Neuron (in vitro differentiated cells): ENCODE results near the gene ATXN7L3.
A peak's percentile ranks its signal among the peaks of the same experiment; 100 is the strongest.

Experiments used
- H2AFZ ChIP-seq: one replicate; pipeline ENCODE4 v1.6.1; 2013; ENCODE audit warnings: low read depth, mild to moderate bottlenecking, inconsistent platforms, low read length, moderate library complexity
- H3K27me3 ChIP-seq: one replicate; pipeline ENCODE4 v1.6.1; 2013; ENCODE audit warnings: low read length; ENCODE audit not compliant: insufficient read depth
- H3K36me3 ChIP-seq: one replicate; pipeline ENCODE4 v1.6.1; 2013; ENCODE audit warnings: low read length; ENCODE audit not compliant: insufficient read depth
- H3K4me1 ChIP-seq: one replicate; pipeline ENCODE4 v1.6.1; 2013; ENCODE audit warnings: low read length; ENCODE audit not compliant: insufficient read depth
- H3K4me3 ChIP-seq: 2 replicates; pipeline ENCODE4 v1.5.1; 2013; ENCODE audit warnings: mild to moderate bottlenecking, low read length, moderate library complexity
- H3K9me3 ChIP-seq: one replicate; pipeline ENCODE4 v1.6.1; 2013; ENCODE audit warnings: low read length

Gene ATXN7L3

DNA sequence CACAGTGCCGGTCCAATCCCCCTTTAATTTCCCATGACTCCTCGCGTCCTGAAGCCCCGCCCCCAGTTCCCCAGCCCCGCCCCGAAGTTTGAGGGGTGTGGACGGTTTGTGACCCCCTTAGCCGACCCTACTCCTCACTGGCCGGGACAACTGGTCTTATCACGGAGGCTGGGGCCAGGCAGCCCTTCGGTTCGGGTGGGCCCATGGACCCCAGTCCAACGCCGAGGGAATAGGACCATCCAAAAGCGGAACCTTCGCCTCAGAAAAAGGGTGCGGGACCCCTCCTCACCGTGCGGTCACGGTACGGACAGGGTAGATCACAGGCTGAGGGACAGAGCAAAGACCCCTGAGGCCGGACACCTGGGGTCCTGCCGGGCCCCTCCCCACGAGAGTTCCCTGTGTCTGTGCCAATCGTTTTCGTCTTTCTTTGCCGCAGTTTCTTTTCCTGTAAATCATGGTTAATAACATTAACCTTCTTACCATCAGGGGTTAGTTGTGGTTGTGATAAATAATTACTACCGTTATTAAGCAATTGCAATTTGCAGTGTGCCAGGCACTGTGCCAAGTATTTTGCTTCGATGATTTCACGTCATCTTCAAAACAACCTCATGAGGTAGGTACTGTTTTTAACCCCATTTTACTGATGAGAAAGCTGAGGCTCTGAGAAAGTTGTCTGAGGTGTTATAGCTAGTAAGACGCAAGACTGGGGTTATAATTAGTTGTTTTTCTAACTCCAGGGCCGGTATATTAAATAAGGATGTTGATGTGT lies 12.4 kb downstream of the ATXN7L3 start:
- no peaks in the 10 kb centered on the region for H3K27me3 ChIP-seq
- peaks cover 20% of the 10 kb centered on the region for H3K4me1 ChIP-seq
- H2AFZ ChIP-seq = peak overlapping the region; percentile 76
- peak overlapping the region; percentile 72 for H3K4me3 ChIP-seq
- H3K9me3 ChIP-seq = no peaks in the 10 kb centered on the region
- peaks cover 25% of the 10 kb centered on the region for H3K36me3 ChIP-seq

DNA sequence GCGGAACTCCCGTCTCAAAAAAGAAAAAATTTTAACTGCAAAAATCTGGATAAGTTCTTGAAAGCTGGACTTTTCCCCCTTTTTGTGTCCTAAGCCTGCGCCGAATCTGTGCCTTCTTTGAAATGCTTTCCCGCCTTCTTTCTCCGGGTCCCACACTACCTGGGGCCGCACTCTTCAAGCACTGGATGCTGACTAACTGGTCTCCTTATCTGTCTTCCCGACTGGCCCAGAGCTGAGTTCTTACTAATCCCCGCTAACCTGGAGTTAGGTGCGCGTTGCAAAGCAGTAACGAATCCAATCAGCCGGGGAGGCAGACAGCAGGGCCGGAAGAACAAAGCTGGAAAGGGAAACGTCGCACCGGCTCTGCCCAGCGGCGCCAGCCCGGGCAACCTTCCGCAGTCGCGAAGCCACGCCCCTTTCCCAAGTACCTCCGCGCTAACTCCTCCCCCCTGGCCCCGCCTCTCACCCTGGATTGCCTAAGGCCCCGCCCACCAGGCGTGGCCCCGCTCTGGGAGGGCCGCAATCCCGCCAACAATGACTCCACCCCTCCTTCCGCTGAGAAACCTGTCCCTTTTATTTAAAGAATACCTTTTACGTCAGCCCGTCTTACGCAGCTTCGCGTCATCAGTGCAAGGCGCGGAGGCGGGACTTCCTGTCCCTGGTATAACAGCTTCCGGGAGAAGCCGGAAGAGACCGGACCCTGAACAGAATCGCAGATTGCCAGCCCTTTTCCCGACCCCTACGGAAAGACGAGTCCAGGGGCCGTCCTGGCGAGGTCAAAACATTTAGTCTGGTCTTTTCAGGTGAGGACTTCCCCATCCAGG lies 13.2 kb downstream of the ATXN7L3 start, which contains the start of gene TMUB2:
Gene TMUB2 (plus strand): TSS at position 666 of the 824 bp plus-strand sequence. CDS start 737 bp downstream, outside the sequence.
- peaks cover 3% of the 10 kb centered on the region for H3K9me3 ChIP-seq
- H3K36me3 ChIP-seq = peaks cover 33% of the 10 kb centered on the region
- peak within 1 kb of the TSS; percentile 76 for H2AFZ ChIP-seq
- H3K4me3 ChIP-seq = peak within 1 kb of the TSS; percentile 72
- peaks cover 20% of the 10 kb centered on the region for H3K4me1 ChIP-seq
- no peaks in the 10 kb centered on the region for H3K27me3 ChIP-seq

DNA sequence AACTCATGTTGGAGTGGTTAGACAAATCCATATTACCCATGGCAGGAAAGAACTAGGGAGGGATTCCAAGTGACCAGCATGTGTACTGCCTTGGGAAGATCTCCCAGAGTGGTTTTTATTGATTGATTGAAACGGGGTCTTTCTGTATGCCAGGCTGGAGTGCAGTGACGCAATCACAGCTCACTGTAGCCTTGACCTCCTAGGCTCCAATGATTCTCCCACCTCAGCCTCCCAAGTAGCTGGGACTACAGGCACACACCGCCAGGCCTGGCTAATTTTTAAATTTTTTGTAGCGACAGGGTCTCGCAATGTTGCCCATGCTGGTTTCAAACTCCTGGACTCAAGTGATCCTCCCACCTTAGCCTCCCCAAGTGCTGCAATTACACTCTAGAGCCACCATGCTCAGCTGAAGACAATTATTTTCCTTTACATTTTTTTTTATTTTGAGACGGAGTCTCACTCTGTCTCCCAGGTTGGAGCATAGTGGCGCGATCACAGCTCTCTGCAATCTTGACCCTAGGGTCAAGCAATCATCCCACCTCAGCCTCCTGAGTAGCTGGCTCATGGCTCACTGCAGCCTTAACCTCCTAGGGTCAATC lies 15.4 kb downstream of the ATXN7L3 start:
- Histone ChIP-seq H3K9me3 (peaks cover 3% of the 10 kb centered on the region), H2AFZ (no peak overlapping the region), H3K27me3 (no peaks in the 10 kb centered on the region), H3K4me3 (no peak overlapping the region), H3K36me3 (peaks cover 22% of the 10 kb centered on the region), H3K4me1 (peaks cover 20% of the 10 kb centered on the region)

DNA sequence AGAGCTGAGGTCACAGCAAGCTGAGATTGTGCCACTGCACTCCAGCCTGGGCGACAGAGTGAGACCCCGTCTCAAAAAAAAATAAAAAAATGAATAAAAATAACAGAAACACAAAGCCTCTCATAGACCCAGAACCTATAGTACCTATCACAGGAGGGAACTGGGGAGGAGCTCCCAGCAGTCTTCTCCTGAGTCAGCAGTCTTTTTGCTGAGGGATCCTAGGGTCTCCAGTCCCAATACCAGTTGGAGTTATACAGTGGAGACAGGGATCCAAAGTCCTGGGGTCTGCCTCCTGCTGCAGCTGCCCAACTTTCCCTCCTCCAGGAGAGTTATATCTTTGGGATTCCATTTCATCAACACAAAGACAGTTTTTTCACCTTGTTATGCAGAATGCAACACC lies 16.7 kb downstream of the ATXN7L3 start:
- H3K9me3 ChIP-seq = peaks cover 3% of the 10 kb centered on the region
- H2AFZ ChIP-seq = no peak overlapping the region
- no peaks in the 10 kb centered on the region for H3K27me3 ChIP-seq
- peaks cover 17% of the 10 kb centered on the region for H3K4me1 ChIP-seq
- H3K36me3 ChIP-seq = peaks cover 26% of the 10 kb centered on the region
- no peak overlapping the region for H3K4me3 ChIP-seq

DNA sequence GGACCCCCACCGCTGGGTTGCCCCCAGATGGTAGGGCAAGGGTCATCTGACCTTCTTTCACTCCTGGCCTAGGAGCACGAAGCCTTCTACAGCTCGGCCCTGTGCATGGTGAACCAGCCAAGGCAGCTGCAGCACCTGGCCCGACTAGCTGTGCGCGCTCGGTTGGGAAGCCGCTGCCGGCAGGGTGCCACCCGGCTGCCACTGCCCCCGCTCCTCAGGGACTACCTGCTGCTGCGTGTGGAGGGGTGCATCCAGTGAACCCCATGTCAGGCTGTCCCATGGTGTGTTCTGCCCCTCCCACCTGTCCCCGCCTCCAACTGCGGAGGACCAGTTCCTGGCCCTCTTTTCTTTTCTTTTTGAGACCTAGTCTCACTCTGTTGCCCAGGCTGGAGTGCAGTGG lies 21.6 kb downstream of the ATXN7L3 start:
- peaks cover 44% of the 10 kb centered on the region for H3K36me3 ChIP-seq
- no peak overlapping the region for H3K4me3 ChIP-seq

DNA sequence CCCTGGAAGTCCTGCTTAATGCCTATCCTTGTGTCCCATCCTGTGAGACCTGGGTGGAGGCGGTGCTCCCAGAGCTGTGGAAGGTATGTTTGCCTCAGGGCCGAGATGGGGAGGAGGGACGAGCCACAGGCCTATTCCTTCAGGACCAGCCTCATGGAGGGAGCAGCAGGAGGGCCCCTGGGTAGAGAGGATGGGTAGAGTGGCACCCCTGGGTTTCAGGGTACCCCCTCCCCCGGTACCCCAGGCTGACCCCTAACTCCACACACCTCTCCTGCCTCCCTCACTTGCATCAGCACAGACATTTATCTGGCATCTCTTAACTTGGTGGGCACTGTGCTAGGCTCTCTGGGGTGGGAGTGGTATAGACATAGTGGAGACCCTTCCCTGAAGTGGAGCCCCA lies 22.0 kb downstream of the ATXN7L3 start:
- H2AFZ ChIP-seq = no peak overlapping the region
- H3K4me3 ChIP-seq = no peak overlapping the region
- no peaks in the 10 kb centered on the region for H3K4me1 ChIP-seq
- H3K9me3 ChIP-seq = peaks cover 3% of the 10 kb centered on the region
- H3K36me3 ChIP-seq = peaks cover 41% of the 10 kb centered on the region
- no peaks in the 10 kb centered on the region for H3K27me3 ChIP-seq

More for the DNA sequence above, 21.6 kb downstream of the ATXN7L3 start:
- peaks cover 3% of the 10 kb centered on the region for H3K9me3 ChIP-seq
- H3K27me3 ChIP-seq = no peaks in the 10 kb centered on the region
- no peaks in the 10 kb centered on the region for H3K4me1 ChIP-seq
- H2AFZ ChIP-seq = no peak overlapping the region

DNA sequence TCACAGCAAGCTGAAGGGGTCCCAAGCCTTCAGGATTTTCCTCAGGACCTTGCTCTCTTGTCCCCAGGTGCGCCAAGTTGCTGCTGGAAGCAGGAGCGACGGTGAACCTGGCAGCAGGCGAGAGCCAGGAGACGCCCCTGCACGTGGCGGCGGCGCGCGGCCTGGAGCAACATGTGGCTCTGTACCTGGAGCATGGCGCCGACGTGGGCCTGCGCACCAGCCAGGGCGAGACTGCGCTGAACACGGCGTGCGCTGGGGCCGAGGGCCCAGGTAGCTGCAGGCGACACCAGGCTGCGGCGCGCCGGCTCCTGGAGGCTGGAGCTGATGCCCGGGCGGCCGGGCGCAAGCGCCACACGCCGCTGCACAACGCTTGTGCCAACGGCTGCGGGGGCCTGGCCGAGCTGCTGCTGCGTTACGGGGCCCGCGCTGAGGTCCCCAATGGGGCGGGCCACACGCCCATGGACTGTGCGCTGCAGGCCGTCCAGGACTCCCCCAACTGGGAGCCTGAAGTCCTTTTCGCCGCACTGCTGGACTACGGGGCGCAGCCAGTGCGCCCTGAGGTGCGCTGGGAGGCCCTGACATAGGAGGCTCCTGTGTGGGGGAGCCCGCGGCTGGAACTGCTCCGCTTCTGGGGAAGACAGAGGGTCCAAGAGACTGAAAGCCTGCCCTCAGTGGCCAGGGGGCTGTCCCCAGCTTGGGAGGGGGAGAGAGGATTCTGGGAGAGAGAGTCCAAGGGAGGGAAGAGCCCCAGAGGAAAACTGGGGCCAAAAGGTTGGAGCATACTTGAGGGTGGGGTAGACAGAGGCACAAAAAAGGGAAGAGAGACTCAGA lies 22.8 kb downstream of the ATXN7L3 start:
- H3K27me3 ChIP-seq = no peaks in the 10 kb centered on the region
- H2AFZ ChIP-seq = no peak overlapping the region
- no peak overlapping the region for H3K4me3 ChIP-seq
- H3K36me3 ChIP-seq = peaks cover 34% of the 10 kb centered on the region
- peaks cover 3% of the 10 kb centered on the region for H3K9me3 ChIP-seq
- no peaks in the 10 kb centered on the region for H3K4me1 ChIP-seq

DNA sequence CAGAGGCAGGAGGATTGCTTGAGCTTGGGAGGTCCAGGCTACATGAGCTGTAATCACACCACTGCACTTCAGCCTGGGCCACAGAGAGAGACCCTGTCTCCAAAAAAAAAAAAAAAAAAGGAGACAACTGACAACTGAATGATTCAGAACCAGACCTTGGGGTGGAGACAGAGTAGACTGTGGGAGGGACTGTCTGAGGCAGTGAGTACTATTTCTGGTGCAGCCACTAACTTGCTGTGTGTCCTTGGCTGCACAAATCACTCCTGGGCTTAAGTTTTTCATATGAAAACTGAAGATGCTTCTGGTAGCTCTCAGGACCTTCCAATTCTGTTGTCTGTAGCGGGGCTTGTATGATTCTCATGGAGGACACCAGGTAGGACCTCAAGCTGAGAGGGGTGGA lies 23.4 kb downstream of the ATXN7L3 start:
- Histone ChIP-seq H3K4me3 (no peak overlapping the region), H2AFZ (no peak overlapping the region), H3K27me3 (no peaks in the 10 kb centered on the region), H3K9me3 (no peaks in the 10 kb centered on the region), H3K4me1 (no peaks in the 10 kb centered on the region), H3K36me3 (peaks cover 29% of the 10 kb centered on the region)

DNA sequence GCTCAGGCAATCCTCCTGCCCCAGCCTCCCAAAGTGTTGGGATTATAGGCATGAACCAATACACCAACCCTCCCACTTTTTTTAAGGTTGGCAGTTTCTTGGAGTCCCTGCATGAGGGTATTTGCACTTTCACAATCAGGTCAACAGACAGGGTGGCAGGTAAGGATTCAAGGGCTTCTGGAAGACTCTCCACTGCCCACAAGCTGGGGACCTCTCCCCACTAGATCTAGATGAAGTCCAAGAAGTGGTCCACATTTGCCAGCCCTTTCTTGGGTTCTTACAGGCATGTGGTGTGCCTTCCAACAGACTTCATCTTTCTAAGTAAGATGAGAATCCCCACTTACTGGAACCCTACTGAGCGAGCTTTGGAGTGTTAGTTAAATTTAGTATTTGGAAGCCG lies 25.3 kb downstream of the ATXN7L3 start:
- Histone ChIP-seq H3K27me3 (no peaks in the 10 kb centered on the region), H3K4me3 (no peak overlapping the region), H3K4me1 (no peaks in the 10 kb centered on the region), H3K9me3 (no peaks in the 10 kb centered on the region), H2AFZ (no peak overlapping the region), H3K36me3 (peaks cover 29% of the 10 kb centered on the region)

DNA sequence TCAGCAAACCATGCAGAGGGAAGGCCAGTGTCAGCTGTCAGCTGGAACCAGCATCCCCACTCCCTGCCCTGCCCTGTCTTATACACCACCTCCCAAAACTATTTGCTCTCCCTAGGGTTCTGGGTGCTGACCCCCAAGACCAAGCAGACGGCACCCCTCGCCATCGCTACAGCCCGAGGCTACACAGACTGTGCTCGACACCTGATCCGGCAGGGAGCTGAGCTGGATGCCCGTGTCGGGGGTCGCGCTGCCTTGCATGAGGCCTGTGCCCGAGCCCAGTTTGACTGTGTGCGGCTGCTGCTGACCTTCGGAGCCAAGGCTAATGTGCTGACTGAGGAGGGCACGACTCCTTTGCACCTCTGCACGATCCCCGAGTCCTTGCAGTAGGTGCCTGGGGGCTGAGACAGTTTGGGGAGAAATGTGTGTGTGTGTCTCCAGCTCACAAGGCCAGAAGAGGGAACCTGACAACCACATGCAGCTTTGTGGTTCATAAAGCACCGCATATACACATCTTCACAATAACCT lies 27.7 kb downstream of the ATXN7L3 start:
- peaks cover 14% of the 10 kb centered on the region for H3K36me3 ChIP-seq
- no peak overlapping the region for H2AFZ ChIP-seq
- peaks cover 4% of the 10 kb centered on the region for H3K4me1 ChIP-seq
- no peaks in the 10 kb centered on the region for H3K9me3 ChIP-seq
- H3K27me3 ChIP-seq = no peaks in the 10 kb centered on the region
- no peak overlapping the region for H3K4me3 ChIP-seq

DNA sequence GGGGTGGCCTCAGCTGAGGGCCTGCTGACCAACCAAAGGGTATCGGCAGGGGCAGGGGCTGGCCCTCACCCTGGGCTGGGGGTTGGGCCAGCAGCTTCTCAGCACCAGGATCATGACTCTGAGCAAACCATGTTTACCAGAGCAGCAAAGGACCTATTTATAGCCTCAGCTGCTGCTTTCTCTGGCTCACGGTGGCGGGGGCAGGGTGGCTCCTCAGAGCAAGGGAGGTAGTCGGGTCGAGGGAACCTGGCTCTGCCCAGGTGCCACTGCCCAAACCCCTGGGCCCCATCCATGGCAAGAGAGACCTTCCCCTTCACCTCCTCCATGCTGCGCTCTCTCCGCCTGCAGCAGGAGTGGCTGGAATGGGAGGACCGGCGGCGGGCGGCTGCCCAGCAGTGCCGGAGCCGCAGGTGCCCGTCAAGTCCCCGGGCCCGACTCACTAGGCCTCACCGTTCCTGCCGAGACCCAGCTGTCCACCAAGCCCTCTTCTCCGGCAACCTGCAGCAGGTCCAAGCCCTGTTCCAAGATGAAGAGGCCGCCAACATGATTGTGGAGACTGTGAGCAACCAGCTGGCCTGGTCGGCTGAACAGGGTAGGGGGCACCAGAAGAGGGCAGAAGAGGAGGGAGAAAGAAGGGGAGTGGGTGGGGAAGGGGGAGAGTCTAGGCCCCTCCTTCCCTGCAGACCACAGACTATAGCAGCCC lies 29.0 kb downstream of the ATXN7L3 start, which contains the start of gene ASB16:
Gene ASB16 (plus strand): TSS at position 206 of the 703 bp plus-strand sequence. CDS start 86 bp downstream, at position 292.
- H3K27me3 ChIP-seq = no peaks in the 10 kb centered on the region
- no peak within 1 kb of the TSS for H3K4me3 ChIP-seq
- H3K4me1 ChIP-seq = peaks cover 4% of the 10 kb centered on the region
- H2AFZ ChIP-seq = no peak within 1 kb of the TSS
- peaks cover 2% of the 10 kb centered on the region for H3K36me3 ChIP-seq
- no peaks in the 10 kb centered on the region for H3K9me3 ChIP-seq

DNA sequence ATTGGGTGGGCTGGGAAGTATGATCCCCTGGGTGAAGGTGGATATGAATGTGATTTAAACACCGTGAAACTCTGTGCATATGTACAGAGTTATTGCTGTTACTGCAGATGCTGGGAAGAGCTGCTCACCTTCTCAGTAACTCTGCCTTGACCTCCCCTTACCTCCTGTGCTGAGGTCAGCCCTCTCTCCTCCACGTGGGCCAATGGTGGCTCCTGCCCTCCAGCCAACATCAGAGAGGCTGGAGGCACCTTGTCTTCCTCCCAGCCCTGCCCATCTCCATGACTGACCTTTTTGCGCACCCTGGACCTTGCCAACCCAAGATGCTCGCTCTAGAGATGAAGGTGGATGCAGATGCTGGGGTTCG lies 29.6 kb downstream of the ATXN7L3 start:
- H3K9me3 ChIP-seq = no peaks in the 10 kb centered on the region
- no peak overlapping the region for H2AFZ ChIP-seq
- H3K4me1 ChIP-seq = peaks cover 4% of the 10 kb centered on the region
- no peaks in the 10 kb centered on the region for H3K27me3 ChIP-seq
- no peak overlapping the region for H3K4me3 ChIP-seq
- H3K36me3 ChIP-seq = no peaks in the 10 kb centered on the region
